HUES64 (cell line): ENCODE data around the gene ZMYM4.
"Not testable (repeated sequence)": the region's sequence is repeated elsewhere in the genome, so short reads cannot be mapped to it uniquely, and the experiment has no call there.

Experiments used
- H3K27ac ChIP-seq: 2 replicates; pipeline ENCODE4 v1.7.0; 2013; ENCODE audit warnings: low read depth, low read length, inconsistent platforms
- H3K27me3 ChIP-seq: 2 replicates; pipeline ENCODE4 v1.6.1; 2013; ENCODE audit warnings: mild to moderate bottlenecking, low read length; ENCODE audit not compliant: insufficient read depth
- H3K36me3 ChIP-seq: 2 replicates; pipeline ENCODE4 v1.6.1; 2013; ENCODE audit warnings: mild to moderate bottlenecking, low read length; ENCODE audit not compliant: insufficient read depth
- H3K4me1 ChIP-seq: 2 replicates; pipeline ENCODE4 v1.6.1; 2013; ENCODE audit warnings: mild to moderate bottlenecking, low read length, moderate library complexity; ENCODE audit not compliant: insufficient read depth
- H3K4me3 ChIP-seq: 2 replicates; pipeline ENCODE4 v1.5.1; 2013; ENCODE audit warnings: mild to moderate bottlenecking, low read length, moderate library complexity
- H3K9ac ChIP-seq: 2 replicates; pipeline ENCODE4 v1.6.1; 2013; ENCODE audit warnings: mild to moderate bottlenecking, low read depth, low read length
- H3K9me3 ChIP-seq: 2 replicates; pipeline ENCODE4 v1.6.1; 2013; ENCODE audit warnings: low read depth, low read length; ENCODE audit not compliant: insufficient read depth
- WGBS: fragments of 150-250, 120-280 bp; methylation state at CpG from one replicate; pipeline ENCODE4 v1.1.7; 2013; ENCODE audit warnings: missing lambda C conversion rate; 5-methylcytosine and 5-hydroxymethylcytosine counted together

Gene ZMYM4

GRCh38 chr1:35331618-35332017, 63.1 kb downstream of the ZMYM4 start:
- 100% methylated on average over 1 of the region's 2 CpGs for WGBS
- H3K27ac ChIP-seq, H3K27me3 ChIP-seq: not testable (repeated sequence)

GRCh38 chr1:35334485-35334884, 66.0 kb downstream of the ZMYM4 start:
- no CpG with 5 or more reads among the region's 1 CpG for WGBS
- no peak overlapping the region for H3K4me3 ChIP-seq
- H3K27me3 ChIP-seq = no peaks in the 10 kb centered on the region
- H3K4me1 ChIP-seq = no peaks in the 10 kb centered on the region
- H3K27ac ChIP-seq = no peak overlapping the region
- peaks cover 9% of the 10 kb centered on the region for H3K36me3 ChIP-seq
- no peak overlapping the region for H3K9ac ChIP-seq
- no peaks in the 10 kb centered on the region for H3K9me3 ChIP-seq

More at GRCh38 chr1:35331618-35332017, 63.1 kb downstream of the ZMYM4 start:
- not testable (repeated sequence) for H3K9me3 ChIP-seq, H3K4me1 ChIP-seq, H3K9ac ChIP-seq, H3K4me3 ChIP-seq
- peaks cover 19% of the 10 kb centered on the region for H3K36me3 ChIP-seq

GRCh38 chr1:35340519-35340918, 72.0 kb downstream of the ZMYM4 start:
- no peaks in the 10 kb centered on the region for H3K4me1 ChIP-seq
- H3K27me3 ChIP-seq = no peaks in the 10 kb centered on the region
- no peak overlapping the region for H3K4me3 ChIP-seq
- WGBS = 83% methylated on average over 2 of the region's 2 CpGs
- no peaks in the 10 kb centered on the region for H3K9me3 ChIP-seq
- no peak overlapping the region for H3K9ac ChIP-seq
- H3K27ac ChIP-seq = no peak overlapping the region
- no peaks in the 10 kb centered on the region; the same call in 1 of the 2 replicates for H3K36me3 ChIP-seq

GRCh38 chr1:35345439-35345981, 77.0 kb downstream of the ZMYM4 start:
- H3K36me3 ChIP-seq = no peaks in the 10 kb centered on the region
- no peak overlapping the region for H3K4me3 ChIP-seq
- WGBS = 98% methylated on average over 12 of the region's 13 CpGs
- H3K4me1 ChIP-seq = no peaks in the 10 kb centered on the region
- no peaks in the 10 kb centered on the region for H3K9me3 ChIP-seq
- H3K9ac ChIP-seq = no peak overlapping the region
- H3K27me3 ChIP-seq = no peaks in the 10 kb centered on the region
- H3K27ac ChIP-seq = no peak overlapping the region

GRCh38 chr1:35350872-35351271, 82.4 kb downstream of the ZMYM4 start:
- H3K9ac ChIP-seq = no peak overlapping the region
- H3K4me3 ChIP-seq = no peak overlapping the region
- no peak overlapping the region for H3K27ac ChIP-seq
- no peaks in the 10 kb centered on the region for H3K27me3 ChIP-seq
- WGBS = 93% methylated on average over 6 of the region's 6 CpGs
- 0 out of 2 replicates have a peak, but pooled peaks cover 7% of the 10 kb centered on the region for H3K36me3 ChIP-seq
- no peaks in the 10 kb centered on the region for H3K9me3 ChIP-seq
- no peaks in the 10 kb centered on the region for H3K4me1 ChIP-seq

- Histone ChIP-seq H3K4me3 (no peak overlapping the region), H3K9ac (no peak overlapping the region), H3K27me3 (no peaks in the 10 kb centered on the region), H3K4me1 (peaks cover 21% of the 10 kb centered on the region), H3K9me3 (no peaks in the 10 kb centered on the region), H3K27ac (no peak overlapping the region), H3K36me3 (peaks cover 33% of the 10 kb centered on the region)
These were observed 91.5 kb downstream of the ZMYM4 start for GRCh38 chr1:35359995-35360394.

GRCh38 chr1:35361638-35362037, 93.1 kb downstream of the ZMYM4 start:
- WGBS = 95% methylated on average over 3 of the region's 3 CpGs
- H3K36me3 ChIP-seq = peaks cover 34% of the 10 kb centered on the region
- no peak overlapping the region; the same call in 1 of the 2 replicates for H3K9ac ChIP-seq
- peak overlapping the region; percentile 48 for H3K27ac ChIP-seq
- H3K27me3 ChIP-seq = no peaks in the 10 kb centered on the region
- no peaks in the 10 kb centered on the region for H3K9me3 ChIP-seq
- H3K4me3 ChIP-seq = no peak overlapping the region
- H3K4me1 ChIP-seq = peaks cover 21% of the 10 kb centered on the region

GRCh38 chr1:35364741-35365140, 96.2 kb downstream of the ZMYM4 start:
- Histone ChIP-seq H3K9ac (no peak overlapping the region), H3K27me3 (no peaks in the 10 kb centered on the region), H3K4me1 (peaks cover 17% of the 10 kb centered on the region), H3K27ac (no peak overlapping the region), H3K36me3 (peaks cover 39% of the 10 kb centered on the region), H3K9me3 (no peaks in the 10 kb centered on the region), H3K4me3 (no peak overlapping the region)
- WGBS = 91% methylated on average over 3 of the region's 3 CpGs

GRCh38 chr1:35367914-35368313, 99.4 kb downstream of the ZMYM4 start:
- Histone ChIP-seq H3K4me1 (no peaks in the 10 kb centered on the region), H3K4me3 (no peak overlapping the region), H3K9me3 (no peaks in the 10 kb centered on the region), H3K27me3 (no peaks in the 10 kb centered on the region), H3K27ac (no peak overlapping the region), H3K9ac (no peak overlapping the region), H3K36me3 (peaks cover 40% of the 10 kb centered on the region)
- 88% methylated on average over 1 of the region's 2 CpGs for WGBS

GRCh38 chr1:35369922-35370671, 101.6 kb downstream of the ZMYM4 start:
- 90% methylated on average over 4 of the region's 4 CpGs for WGBS
- no peak overlapping the region for H3K4me3 ChIP-seq
- peaks cover 24% of the 10 kb centered on the region for H3K36me3 ChIP-seq
- no peaks in the 10 kb centered on the region for H3K27me3 ChIP-seq
- no peaks in the 10 kb centered on the region for H3K9me3 ChIP-seq
- H3K9ac ChIP-seq = no peak overlapping the region
- H3K4me1 ChIP-seq = no peaks in the 10 kb centered on the region
- H3K27ac ChIP-seq = no peak overlapping the region

- no peaks in the 10 kb centered on the region for H3K4me1 ChIP-seq
- 90% methylated on average over 4 of the region's 4 CpGs for WGBS
- H3K9me3 ChIP-seq = no peaks in the 10 kb centered on the region
- H3K4me3 ChIP-seq = no peak overlapping the region
- no peaks in the 10 kb centered on the region for H3K27me3 ChIP-seq
- H3K27ac ChIP-seq = no peak overlapping the region
- H3K9ac ChIP-seq = no peak overlapping the region
- H3K36me3 ChIP-seq = peaks cover 30% of the 10 kb centered on the region
These were observed 103.0 kb downstream of the ZMYM4 start for GRCh38 chr1:35371506-35371905.
